RPMI8226 (cell line): Measurements from ENCODE around the gene ODF2L.

ENCODE experiments used
- DNase-seq: peaks from one replicate; pipeline ENCODE4 v3.0.0-alpha.2; 2015

Gene ODF2L

DNA sequence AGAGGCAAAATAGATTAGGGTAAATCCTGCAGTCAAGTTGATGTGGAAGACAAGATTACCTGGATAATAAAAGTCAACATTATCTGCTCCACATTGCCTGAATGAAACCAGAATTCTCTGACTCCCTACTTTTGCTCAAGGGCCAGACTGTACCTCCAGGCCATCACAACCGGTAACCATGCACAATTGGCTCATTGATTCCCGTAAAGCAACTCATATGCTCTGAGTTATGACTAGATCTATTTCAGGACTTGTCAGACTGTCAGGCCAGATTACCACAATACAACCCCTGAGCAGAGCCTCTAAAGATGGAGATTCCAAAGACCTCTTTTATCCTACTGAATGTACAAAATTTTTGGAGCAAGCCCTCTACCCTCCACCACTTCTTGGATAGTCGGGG is 90.4 kb downstream of the ODF2L start:
- no peak for DNase-seq

- DNase-seq: no peak
Measured at GRCh38 chr1:86303041-86303690, 93.0 kb downstream of the ODF2L start.
